HTR-8/SVneo (cell line): ENCODE results near the gene POGK.
"Not testable (repeated sequence)": the region's sequence is repeated elsewhere in the genome, so short reads cannot be mapped to it uniquely, and the experiment has no call there.

Source experiments
- DNase-seq: peaks from one replicate; pipeline ENCODE4 v3.0.0; 2011; ENCODE audit warnings: low spot score, mixed read lengths; ENCODE audit not compliant: insufficient read length
- FAIRE-seq: peaks from 2 replicates; lab custom pipeline; 2011; peaks lifted over from hg19 to GRCh38; lab: Jason Lieb, UNC

Gene POGK

GRCh38 chr1:166838766-166839599 is at the start of gene POGK:
TSS of gene POGK (plus strand) at chr1:166839475. CDS start at chr1:166840957, 1,482 bp downstream.
- DNase-seq: peak; percentile 90
- FAIRE-seq: peak; percentile 57

GRCh38 chr1:166796620-166797236 is 42.5 kb upstream of the POGK start:
- no peak for FAIRE-seq
- no peak for DNase-seq

GRCh38 chr1:166808952-166809351 is 30.3 kb upstream of the POGK start:
- DNase-seq: no peak
- no peak for FAIRE-seq

GRCh38 chr1:166811691-166812090 is 27.6 kb upstream of the POGK start:
- DNase-seq: no peak
- FAIRE-seq: no peak

- no peak for DNase-seq
- FAIRE-seq: no peak
Measured at GRCh38 chr1:166813508-166814223, 25.6 kb upstream of the POGK start.

GRCh38 chr1:166814611-166815010 is 24.7 kb upstream of the POGK start:
- FAIRE-seq: no peak

GRCh38 chr1:166819974-166820373 is 19.3 kb upstream of the POGK start:
- DNase-seq: no peak

More at GRCh38 chr1:166814611-166815010, 24.7 kb upstream of the POGK start:
- no peak for DNase-seq

GRCh38 chr1:166822385-166822784 is 16.9 kb upstream of the POGK start:
- DNase-seq: no peak
- FAIRE-seq: no peak

More at GRCh38 chr1:166819974-166820373, 19.3 kb upstream of the POGK start:
- no peak for FAIRE-seq

- DNase-seq: no peak
- no peak for FAIRE-seq
Measured at GRCh38 chr1:166827426-166827825, 11.8 kb upstream of the POGK start.

GRCh38 chr1:166829762-166830161 is 9.5 kb upstream of the POGK start:
- not testable (repeated sequence) for DNase-seq, FAIRE-seq

- DNase-seq (no peak), FAIRE-seq (no peak)
Measured at GRCh38 chr1:166836733-166837132, 2.5 kb upstream of the POGK start.

GRCh38 chr1:166839600-166840308 is 479 bp downstream of the POGK start:
- no peak for FAIRE-seq
- peak; percentile 31 for DNase-seq

GRCh38 chr1:166840309-166841274 is 1.3 kb downstream of the POGK start:
- DNase-seq: no peak
- no peak for FAIRE-seq

GRCh38 chr1:166843322-166843721 is 4.0 kb downstream of the POGK start:
- DNase-seq (no peak), FAIRE-seq (no peak)

GRCh38 chr1:166843769-166844596 is 4.7 kb downstream of the POGK start:
- no peak for FAIRE-seq
- no peak for DNase-seq

GRCh38 chr1:166844791-166845190 is 5.5 kb downstream of the POGK start:
- DNase-seq: no peak
- no peak for FAIRE-seq

- DNase-seq: no peak
- FAIRE-seq: no peak
Measured at GRCh38 chr1:166848193-166848592, 8.9 kb downstream of the POGK start.

GRCh38 chr1:166849135-166849534 is 9.9 kb downstream of the POGK start:
- DNase-seq (no peak), FAIRE-seq (no peak)
